K562 (cell line): ENCODE results near the gene MYADML2. TPM values are rescaled to one million over a fixed set of nuclear protein-coding genes. Genes with fewer than 3 reads are reported as not detected.

Experiments used
- TCF7 ChIP-seq: sonication (generic); IDR thresholded peaks from 2 replicates; pipeline ENCODE4 v1.6.1; 2016; ENCODE audit warnings: antibody characterized with exemption, borderline replicate concordance
- TOE1 ChIP-seq, 2 experiments: fragments of 450-650 bp in 1 of 2; sonication (generic) in 1 of 2; formaldehyde crosslinking in 1 of 2; IDR thresholded peaks; 2 replicates each; pipeline versions ENCODE4 v1.7.1 to v1.8.0; 2016 to 2022; ENCODE audit warnings: borderline replicate concordance in 2 of 2, mild to moderate bottlenecking in 2 of 2, antibody characterized with exemption in 1 of 2, inconsistent platforms in 1 of 2, low read depth in 1 of 2, missing genetic modification reagents in 1 of 2, moderate library complexity in 1 of 2
- polyA plus RNA-seq, 8 experiments: library from polyadenylated mRNA; depleted of rRNA in 4 of 8; stranded (reverse) in 5 of 8; unstranded in 3 of 8; fragments of >200 nt; fragmentation: Nextera tagmentation in 2 of 8; fragmentation: Illumina TruSeq in 1 of 8; extraction: Ambion mirVana in 2 of 8; extraction: Trizol in 1 of 8; gene quantifications; 2 replicates each; pipeline versions ENCODE4 v1.2.1 to v1.2.3, GENCODE V29; 2011 to 2014; ENCODE audit warnings: inconsistent platforms in 1 of 8, missing spikeins in 1 of 8
- total RNA-seq, 7 experiments: library from RNA; depleted of rRNA in 6 of 7; stranded (reverse); fragments of >200 nt in 6 of 7; fragmentation: Illumina TruSeq in 2 of 7; extraction: Trizol in 2 of 7; gene quantifications; 2 replicates each; pipeline versions ENCODE4 v1.2.1 to v1.2.3, GENCODE V29; 2011 to 2021; ENCODE audit warnings: low replicate concordance in 1 of 7
- TF ChIP-seq, protein P1 (sequence below): sonication (generic); formaldehyde crosslinking; IDR thresholded peaks from 2 replicates; pipeline ENCODE4 v1.8.0; 2023; ENCODE audit warnings: mild to moderate bottlenecking, missing genetic modification reagents

Gene MYADML2
- total and polyA plus RNA-seq, 9 of the 15 experiments (the other 6 are each of a cell fraction or from before 2014, with no cell fraction given) = not detected

DNA sequence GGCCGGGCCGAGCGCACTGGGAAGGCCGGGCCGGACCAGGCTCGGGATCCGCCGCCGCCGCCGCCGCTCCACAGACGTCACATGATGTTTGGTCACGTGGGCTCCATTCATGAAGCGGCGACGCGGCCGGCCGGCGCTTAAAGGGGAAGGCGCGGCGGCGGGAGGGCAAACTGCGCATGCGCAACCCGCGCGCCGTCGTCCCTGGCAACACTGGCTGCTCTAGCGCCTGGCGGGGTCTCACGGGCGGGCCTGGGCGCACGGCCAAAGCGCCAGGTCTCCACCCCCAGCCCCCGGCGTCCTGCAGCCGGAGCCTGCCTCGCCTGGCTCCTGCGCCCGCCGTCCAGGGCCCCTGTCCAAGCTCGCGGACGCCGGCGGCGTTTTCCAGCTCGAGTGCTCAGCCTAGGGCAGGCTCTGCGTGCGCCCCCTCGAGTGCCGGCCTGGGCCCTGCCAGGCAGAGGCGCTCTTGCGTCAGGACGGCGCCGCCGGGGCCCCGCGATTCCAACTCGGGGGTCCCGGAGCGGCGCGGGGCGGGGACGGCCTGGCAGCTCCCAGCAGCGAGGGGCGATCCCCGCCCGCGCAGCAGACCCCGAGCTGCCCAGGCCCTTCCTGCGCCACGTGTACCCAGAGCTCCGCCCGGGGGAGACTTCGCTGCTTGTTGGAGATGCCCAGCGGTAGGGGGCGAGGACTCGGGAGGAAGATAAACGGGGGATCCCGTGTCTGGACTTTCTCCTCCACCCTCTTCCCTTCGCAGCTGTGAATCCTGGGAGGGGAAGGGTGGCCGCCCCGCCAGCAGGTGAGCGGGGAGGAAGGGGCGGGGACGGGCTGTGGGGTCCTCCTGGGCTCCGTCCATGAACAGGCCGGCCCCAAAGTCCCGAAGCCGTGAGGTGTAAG lies 19.1 kb downstream of the MYADML2 start, which contains the start of gene MAFG (continued):
- TF ChIP-seq TOE1 (IDR thresholded peaks at IDR 0.05; ENCODE audit: borderline replicate concordance) (peak; percentile 96), TOE1 (CRISPR knock-in tag; IDR thresholded peaks at IDR 0.05; ENCODE audit: borderline replicate concordance, low read depth) (no peak), TCF7 (peak; percentile 24; the same call in 1 of the 2 replicates)
- TF ChIP-seq, protein P1, sequence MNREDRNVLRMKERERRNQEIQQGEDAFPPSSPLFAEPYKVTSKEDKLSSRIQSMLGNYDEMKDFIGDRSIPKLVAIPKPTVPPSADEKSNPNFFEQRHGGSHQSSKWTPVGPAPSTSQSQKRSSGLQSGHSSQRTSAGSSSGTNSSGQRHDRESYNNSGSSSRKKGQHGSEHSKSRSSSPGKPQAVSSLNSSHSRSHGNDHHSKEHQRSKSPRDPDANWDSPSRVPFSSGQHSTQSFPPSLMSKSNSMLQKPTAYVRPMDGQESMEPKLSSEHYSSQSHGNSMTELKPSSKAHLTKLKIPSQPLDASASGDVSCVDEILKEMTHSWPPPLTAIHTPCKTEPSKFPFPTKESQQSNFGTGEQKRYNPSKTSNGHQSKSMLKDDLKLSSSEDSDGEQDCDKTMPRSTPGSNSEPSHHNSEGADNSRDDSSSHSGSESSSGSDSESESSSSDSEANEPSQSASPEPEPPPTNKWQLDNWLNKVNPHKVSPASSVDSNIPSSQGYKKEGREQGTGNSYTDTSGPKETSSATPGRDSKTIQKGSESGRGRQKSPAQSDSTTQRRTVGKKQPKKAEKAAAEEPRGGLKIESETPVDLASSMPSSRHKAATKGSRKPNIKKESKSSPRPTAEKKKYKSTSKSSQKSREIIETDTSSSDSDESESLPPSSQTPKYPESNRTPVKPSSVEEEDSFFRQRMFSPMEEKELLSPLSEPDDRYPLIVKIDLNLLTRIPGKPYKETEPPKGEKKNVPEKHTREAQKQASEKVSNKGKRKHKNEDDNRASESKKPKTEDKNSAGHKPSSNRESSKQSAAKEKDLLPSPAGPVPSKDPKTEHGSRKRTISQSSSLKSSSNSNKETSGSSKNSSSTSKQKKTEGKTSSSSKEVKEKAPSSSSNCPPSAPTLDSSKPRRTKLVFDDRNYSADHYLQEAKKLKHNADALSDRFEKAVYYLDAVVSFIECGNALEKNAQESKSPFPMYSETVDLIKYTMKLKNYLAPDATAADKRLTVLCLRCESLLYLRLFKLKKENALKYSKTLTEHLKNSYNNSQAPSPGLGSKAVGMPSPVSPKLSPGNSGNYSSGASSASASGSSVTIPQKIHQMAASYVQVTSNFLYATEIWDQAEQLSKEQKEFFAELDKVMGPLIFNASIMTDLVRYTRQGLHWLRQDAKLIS = peak; percentile 45
- TF ChIP-seq, all 486 proteins: peak for 108
